HG03571 (cell line): ENCODE results near the gene PRKN.

Source experiments
- ATAC-seq: cut with Tn5 transposase; IDR thresholded peaks from one replicate; pipeline ENCODE4 v1.9.1; 2021; ENCODE audit not compliant: unreplicated experiment

Gene PRKN

GRCh38 chr6:161750686-161751085, 976.9 kb downstream of the PRKN start:
- no peak for ATAC-seq

GRCh38 chr6:161749576-161749975, 978.0 kb downstream of the PRKN start:
- ATAC-seq = no peak

- no peak for ATAC-seq
Observed at GRCh38 chr6:161748535-161749416, 978.8 kb downstream of the PRKN start.

DNA sequence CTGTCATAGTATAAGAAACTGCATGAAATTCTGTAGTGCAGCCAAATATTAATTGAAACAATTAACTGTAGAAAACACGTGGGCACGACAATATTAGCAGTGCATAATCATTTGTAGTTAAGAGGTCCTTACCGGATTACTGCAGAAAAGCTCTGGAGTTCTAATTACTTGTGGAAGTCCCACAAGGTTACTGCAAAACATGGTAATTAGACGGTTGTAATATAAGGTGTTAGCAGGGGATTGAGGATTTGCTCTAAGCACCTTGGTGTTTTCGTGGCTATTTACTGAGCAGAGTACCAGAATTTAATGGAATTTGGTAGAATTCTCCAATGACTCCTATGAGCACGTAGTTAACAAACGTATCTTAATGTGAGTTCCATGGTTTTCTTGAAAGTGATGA, 980.1 kb downstream of the PRKN start:
- no peak for ATAC-seq

- ATAC-seq = no peak
Observed at GRCh38 chr6:161745594-161746141, 981.9 kb downstream of the PRKN start.

DNA sequence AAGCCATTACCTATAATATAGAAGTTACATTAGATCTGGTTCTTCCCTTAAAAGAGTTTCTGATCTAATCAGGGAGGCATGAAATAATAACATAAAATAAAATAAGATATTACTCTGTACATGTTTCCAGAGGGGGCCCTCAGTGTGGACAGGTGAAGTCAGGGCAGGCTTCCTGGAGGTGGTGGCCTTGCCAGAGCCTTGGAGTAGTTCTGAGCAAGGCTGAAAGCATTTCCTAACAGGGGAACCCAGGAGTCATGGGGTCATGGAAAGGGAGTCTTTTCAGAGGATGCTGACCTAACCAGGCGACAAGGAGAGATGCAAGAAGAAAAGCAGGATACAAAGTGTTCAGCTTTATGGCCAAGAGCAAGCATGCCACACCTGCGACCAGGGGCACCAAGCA, 982.4 kb downstream of the PRKN start:
- no peak for ATAC-seq

GRCh38 chr6:161744211-161745067, 983.1 kb downstream of the PRKN start:
- ATAC-seq = no peak

DNA sequence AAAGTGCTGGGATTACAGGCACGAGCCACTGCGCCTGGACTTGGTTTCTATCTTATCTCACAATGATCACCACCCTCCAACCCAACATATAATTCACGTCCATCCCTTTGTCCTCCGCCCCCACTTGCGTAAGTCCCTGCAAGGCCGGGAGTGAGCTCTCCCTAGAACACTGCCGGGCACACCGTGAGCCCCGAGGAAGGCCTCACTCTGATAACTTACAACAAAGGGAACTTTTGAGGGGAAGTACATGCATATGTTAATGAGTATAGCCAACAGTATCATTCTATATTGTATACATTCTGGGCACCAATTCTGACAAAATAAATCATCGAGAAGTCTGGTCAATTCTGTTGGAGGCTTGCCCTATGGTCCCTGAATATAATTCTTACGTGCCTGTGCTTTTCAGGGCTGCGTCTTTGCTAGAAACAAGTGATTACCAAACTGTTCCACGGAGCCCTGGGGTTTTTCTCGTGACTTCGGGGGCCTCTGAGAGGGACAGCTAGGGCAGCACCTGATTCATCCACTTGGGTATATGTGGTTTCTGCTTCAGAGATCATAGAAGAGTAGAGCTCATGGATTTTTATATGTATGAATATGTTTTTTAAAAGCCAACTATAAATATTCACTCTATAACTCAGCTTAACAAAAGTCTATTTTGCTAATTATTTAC, 983.9 kb downstream of the PRKN start:
- ATAC-seq = no peak

DNA sequence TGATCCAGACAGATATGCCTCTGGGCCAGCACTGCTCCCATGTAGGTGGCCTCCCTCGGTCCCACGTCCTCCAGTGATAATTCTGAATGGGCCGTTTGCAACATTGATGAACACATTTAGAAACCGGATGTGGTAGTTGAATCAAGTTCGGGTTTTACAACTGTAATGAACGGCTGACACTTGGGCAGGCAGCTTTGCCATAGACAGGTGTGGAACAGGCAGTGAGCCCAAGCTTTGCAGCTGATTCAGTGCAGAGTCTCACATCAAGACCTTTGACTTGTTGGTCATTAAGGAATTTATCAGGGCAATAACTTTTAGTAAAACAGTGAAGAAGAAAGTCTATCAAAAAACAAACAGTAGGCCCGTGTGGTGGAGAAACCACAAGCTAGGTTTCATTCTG, 987.1 kb downstream of the PRKN start:
- no peak for ATAC-seq

- ATAC-seq = no peak
Observed at GRCh38 chr6:161736781-161737292, 990.7 kb downstream of the PRKN start.

- ATAC-seq = no peak
Observed at GRCh38 chr6:161736326-161736725, 991.2 kb downstream of the PRKN start.

- ATAC-seq = no peak
Observed at GRCh38 chr6:161732594-161732993, 995.0 kb downstream of the PRKN start.

DNA sequence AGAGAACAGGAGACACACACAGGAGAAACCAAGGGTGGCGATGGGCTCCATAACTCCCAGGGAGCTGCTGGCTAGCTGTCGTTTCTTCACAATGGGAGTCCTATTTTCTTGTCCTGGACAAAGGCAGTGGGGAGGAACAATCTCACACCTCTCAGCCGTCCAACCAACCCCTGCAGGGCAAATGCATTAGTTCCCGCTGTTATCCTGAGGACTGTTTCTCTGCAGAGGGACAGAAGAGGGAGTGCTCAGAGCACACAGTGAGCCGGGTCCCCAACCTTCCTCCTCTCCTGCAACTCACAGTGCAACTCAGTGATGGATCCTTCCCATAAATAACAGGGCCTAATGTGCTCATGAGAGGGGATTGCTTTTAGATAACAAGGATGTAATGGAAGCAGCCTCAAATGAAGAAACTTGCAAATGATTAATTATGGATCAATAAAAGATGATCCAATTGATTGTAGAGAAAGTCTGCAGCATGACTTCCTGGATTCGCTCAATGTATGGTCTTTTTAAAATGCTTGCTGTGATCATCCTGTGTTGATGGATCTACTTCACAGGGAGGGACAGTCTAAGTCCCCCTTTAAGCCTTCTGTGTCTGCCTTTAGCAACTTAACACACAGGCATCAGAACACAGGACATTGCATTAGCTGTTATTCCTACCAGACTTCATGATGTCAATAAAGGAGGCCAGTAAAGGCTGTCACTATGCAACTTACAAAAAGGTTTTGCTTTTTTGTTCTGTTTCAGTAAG, 1000.3 kb downstream of the PRKN start:
- ATAC-seq = no peak

DNA sequence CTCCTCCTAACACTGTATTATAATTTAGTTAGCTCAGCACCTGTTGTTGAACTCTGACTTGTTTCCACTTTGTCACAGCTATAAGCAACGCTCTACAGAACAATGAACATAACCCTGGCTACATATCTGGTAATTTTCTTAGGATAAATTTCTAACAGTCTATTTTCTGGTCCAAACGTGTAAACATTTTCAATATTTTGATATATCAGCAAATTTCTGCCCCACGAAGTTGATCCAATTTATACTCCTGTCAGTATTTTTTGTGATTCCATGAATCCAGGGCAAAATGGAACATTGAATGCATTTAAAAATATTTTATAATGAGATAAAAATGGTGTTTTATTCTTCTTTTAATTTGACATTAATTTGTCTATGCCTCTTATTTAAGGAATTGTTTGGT, 1005.2 kb downstream of the PRKN start:
- no peak for ATAC-seq

- ATAC-seq = no peak
Observed at GRCh38 chr6:161721511-161721910, 1006.1 kb downstream of the PRKN start.

- no peak for ATAC-seq
Observed at GRCh38 chr6:161716176-161716575, 1011.4 kb downstream of the PRKN start.

GRCh38 chr6:161711938-161712337, 1015.6 kb downstream of the PRKN start:
- ATAC-seq = no peak

GRCh38 chr6:161711515-161711914, 1016.1 kb downstream of the PRKN start:
- ATAC-seq = no peak

DNA sequence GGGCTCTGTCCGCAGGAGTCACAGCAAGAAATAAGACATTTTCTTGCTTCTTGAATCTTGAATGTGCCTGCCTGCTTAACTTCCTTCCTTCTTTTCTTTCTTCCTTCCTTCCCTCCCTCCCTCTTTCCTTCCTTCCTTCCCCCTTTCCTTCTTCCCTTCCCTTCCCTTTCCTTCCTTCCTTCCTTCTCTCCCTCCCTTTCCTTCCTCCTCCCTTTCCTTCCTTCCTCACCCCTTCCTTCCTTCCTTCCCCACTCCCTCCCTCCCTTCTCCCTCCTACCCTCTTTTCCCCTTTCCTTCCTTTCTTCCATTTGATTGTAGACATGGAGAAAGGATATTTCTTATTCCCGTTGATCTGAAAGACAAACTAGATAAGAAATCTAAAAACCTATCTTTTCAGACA, 1016.9 kb downstream of the PRKN start:
- no peak for ATAC-seq

GRCh38 chr6:161701056-161701455, 1026.5 kb downstream of the PRKN start:
- ATAC-seq = no peak
